Measurements from ENCODE around the gene CDHR3.

DNA sequence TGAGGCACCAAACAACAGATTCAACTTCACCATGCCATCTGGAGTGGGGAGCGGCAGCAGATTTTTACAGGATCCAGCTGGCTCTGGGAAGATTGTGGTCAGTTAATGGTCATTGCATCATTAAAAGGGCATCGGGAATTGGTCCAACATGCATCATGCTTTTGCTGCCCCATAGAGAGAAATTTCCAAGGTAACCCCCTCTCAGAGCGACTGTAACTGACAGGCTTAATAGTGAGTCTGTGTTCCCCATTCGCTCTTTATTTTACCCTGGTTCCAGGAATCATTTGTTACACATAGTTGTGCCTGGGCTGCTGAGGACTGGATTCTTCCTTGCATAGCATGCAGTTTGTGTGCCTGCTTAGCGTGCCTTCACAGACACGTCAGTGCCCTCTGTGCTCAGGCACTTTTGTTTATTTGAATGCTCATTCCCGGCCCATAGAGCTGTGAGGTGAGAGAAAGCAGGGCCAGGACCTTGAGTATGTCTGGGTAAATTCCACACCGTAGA is 49.9 kb downstream of the CDHR3 start:
- TF ChIP-seq, protein P1, sequence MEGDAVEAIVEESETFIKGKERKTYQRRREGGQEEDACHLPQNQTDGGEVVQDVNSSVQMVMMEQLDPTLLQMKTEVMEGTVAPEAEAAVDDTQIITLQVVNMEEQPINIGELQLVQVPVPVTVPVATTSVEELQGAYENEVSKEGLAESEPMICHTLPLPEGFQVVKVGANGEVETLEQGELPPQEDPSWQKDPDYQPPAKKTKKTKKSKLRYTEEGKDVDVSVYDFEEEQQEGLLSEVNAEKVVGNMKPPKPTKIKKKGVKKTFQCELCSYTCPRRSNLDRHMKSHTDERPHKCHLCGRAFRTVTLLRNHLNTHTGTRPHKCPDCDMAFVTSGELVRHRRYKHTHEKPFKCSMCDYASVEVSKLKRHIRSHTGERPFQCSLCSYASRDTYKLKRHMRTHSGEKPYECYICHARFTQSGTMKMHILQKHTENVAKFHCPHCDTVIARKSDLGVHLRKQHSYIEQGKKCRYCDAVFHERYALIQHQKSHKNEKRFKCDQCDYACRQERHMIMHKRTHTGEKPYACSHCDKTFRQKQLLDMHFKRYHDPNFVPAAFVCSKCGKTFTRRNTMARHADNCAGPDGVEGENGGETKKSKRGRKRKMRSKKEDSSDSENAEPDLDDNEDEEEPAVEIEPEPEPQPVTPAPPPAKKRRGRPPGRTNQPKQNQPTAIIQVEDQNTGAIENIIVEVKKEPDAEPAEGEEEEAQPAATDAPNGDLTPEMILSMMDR (IDR thresholded peaks at IDR 0.05), result no peak
- TF ChIP-seq POLR2A (IDR thresholded peaks at IDR 0.05), result no peak
